Neuron (in vitro differentiated cells): ENCODE data around the gene LPP.

Experiments
- H2AFZ ChIP-seq: one replicate; pipeline ENCODE4 v1.6.1; 2013; ENCODE audit warnings: low read depth, mild to moderate bottlenecking, inconsistent platforms, low read length, moderate library complexity
- H3K27me3 ChIP-seq: one replicate; pipeline ENCODE4 v1.6.1; 2013; ENCODE audit warnings: low read length; ENCODE audit not compliant: insufficient read depth
- H3K36me3 ChIP-seq: one replicate; pipeline ENCODE4 v1.6.1; 2013; ENCODE audit warnings: low read length; ENCODE audit not compliant: insufficient read depth
- H3K4me1 ChIP-seq: one replicate; pipeline ENCODE4 v1.6.1; 2013; ENCODE audit warnings: low read length; ENCODE audit not compliant: insufficient read depth
- H3K4me3 ChIP-seq: 2 replicates; pipeline ENCODE4 v1.5.1; 2013; ENCODE audit warnings: mild to moderate bottlenecking, low read length, moderate library complexity
- H3K9me3 ChIP-seq: one replicate; pipeline ENCODE4 v1.6.1; 2013; ENCODE audit warnings: low read length

The LPP gene

GRCh38 chr3:188761439-188761838 lies 607.5 kb downstream of the LPP start:
- H3K4me1 ChIP-seq, result no peaks in the 10 kb centered on the region
- no peak overlapping the region for H2AFZ ChIP-seq
- H3K27me3 ChIP-seq, result no peaks in the 10 kb centered on the region
- no peaks in the 10 kb centered on the region for H3K9me3 ChIP-seq
- no peaks in the 10 kb centered on the region for H3K36me3 ChIP-seq
- no peak overlapping the region for H3K4me3 ChIP-seq

- no peaks in the 10 kb centered on the region for H3K9me3 ChIP-seq
- H3K36me3 ChIP-seq, result no peaks in the 10 kb centered on the region
- H3K4me3 ChIP-seq, result no peak overlapping the region
- no peaks in the 10 kb centered on the region for H3K27me3 ChIP-seq
- H3K4me1 ChIP-seq, result no peaks in the 10 kb centered on the region
- H2AFZ ChIP-seq, result no peak overlapping the region
Measured at GRCh38 chr3:188761964-188762363, 608.0 kb downstream of the LPP start.

DNA sequence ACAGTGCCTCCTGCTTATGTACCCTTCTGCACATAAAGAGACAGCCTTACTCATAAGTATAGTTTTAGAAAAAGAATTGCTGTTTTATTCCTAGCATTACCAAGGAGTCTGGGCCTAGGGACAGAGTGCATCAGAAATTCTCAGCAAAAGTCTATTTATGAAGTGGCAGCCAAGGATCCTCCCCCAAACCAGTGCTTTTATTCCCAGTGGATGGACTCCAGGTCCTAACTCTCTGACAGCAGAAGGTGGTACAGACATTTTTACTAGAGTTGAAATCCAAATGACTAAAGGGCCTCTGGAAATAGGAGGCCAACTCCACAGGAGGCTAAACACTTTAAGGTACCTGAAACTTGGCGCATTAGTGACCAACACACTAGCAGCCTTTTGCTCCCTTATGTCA lies 610.7 kb downstream of the LPP start:
- Histone ChIP-seq H3K4me1 (peaks cover 4% of the 10 kb centered on the region), H3K4me3 (no peak overlapping the region), H2AFZ (no peak overlapping the region), H3K36me3 (no peaks in the 10 kb centered on the region), H3K27me3 (no peaks in the 10 kb centered on the region), H3K9me3 (no peaks in the 10 kb centered on the region)

- H3K9me3 ChIP-seq, result no peaks in the 10 kb centered on the region
- H3K4me3 ChIP-seq, result no peak overlapping the region
- H2AFZ ChIP-seq, result no peak overlapping the region
- H3K36me3 ChIP-seq, result no peaks in the 10 kb centered on the region
- H3K4me1 ChIP-seq, result peaks cover 4% of the 10 kb centered on the region
- no peaks in the 10 kb centered on the region for H3K27me3 ChIP-seq
Measured at GRCh38 chr3:188769831-188770230, 615.9 kb downstream of the LPP start.

- H3K4me1 ChIP-seq, result peaks cover 4% of the 10 kb centered on the region
- no peaks in the 10 kb centered on the region for H3K36me3 ChIP-seq
- H3K9me3 ChIP-seq, result no peaks in the 10 kb centered on the region
- H2AFZ ChIP-seq, result no peak overlapping the region
- no peaks in the 10 kb centered on the region for H3K27me3 ChIP-seq
- no peak overlapping the region for H3K4me3 ChIP-seq
Measured at GRCh38 chr3:188772886-188773285, 618.9 kb downstream of the LPP start.

DNA sequence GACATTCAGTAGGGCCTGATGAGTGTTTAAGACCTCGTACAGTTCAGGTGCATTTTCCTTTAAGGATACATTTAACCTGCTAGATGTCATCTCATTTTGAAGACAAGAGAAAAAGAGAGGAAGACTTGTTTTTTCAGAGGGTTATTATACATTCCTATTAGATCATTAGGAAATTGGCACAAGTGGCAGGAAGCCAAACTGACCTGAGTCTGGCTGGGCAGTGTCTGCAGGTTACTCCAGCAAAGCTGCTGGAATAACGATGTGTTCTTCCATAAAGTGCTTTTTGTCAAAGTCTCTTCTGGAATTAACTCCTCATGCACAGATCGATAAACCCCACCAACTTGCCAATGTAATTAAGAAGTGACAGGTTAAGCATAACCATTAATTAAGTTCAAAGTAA lies 621.5 kb downstream of the LPP start:
- no peaks in the 10 kb centered on the region for H3K27me3 ChIP-seq
- no peak overlapping the region for H2AFZ ChIP-seq
- H3K9me3 ChIP-seq, result no peaks in the 10 kb centered on the region
- H3K4me3 ChIP-seq, result no peak overlapping the region
- H3K36me3 ChIP-seq, result no peaks in the 10 kb centered on the region
- H3K4me1 ChIP-seq, result no peaks in the 10 kb centered on the region

GRCh38 chr3:188776447-188776846 lies 622.5 kb downstream of the LPP start:
- H3K4me3 ChIP-seq, result no peak overlapping the region
- H3K36me3 ChIP-seq, result no peaks in the 10 kb centered on the region
- no peaks in the 10 kb centered on the region for H3K4me1 ChIP-seq
- H3K27me3 ChIP-seq, result no peaks in the 10 kb centered on the region
- H2AFZ ChIP-seq, result no peak overlapping the region
- no peaks in the 10 kb centered on the region for H3K9me3 ChIP-seq

DNA sequence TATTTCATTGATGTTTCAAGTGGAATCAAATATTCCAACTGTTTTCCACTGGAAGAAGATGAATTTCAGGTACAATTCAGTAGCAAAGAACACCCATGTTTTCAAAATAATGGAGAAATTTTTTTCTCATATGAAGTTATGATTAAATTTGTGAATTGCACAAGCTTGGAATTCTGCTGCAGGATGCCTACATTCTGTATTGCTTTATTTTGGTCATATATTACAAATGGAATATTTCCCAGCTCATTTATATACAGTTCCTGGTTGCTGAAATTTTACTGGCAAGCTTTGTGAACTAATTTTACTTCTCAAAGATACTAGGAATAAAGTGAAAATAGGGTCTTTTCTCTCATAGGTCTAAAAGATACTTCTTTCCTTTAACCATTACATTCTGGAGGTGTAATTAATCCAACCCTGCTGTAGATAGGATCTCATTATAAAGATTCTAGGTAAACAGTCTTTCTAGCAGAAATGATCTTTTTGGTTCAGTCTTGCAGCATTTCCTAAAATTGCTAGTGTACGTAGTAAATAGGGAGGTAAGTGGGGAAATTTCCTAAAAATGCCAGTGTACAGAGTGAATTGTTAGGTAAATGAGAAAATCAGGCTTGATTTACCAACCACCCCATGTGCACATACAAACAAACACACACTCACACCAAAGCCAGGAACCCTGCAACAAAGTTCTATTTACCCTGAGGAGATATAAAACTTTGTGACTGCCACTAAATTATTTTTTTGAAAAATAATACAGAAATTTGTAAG lies 624.3 kb downstream of the LPP start:
- H3K36me3 ChIP-seq, result no peaks in the 10 kb centered on the region
- H2AFZ ChIP-seq, result no peak overlapping the region
- H3K9me3 ChIP-seq, result no peaks in the 10 kb centered on the region
- H3K4me1 ChIP-seq, result peaks cover 7% of the 10 kb centered on the region
- no peaks in the 10 kb centered on the region for H3K27me3 ChIP-seq
- H3K4me3 ChIP-seq, result no peak overlapping the region

- H3K36me3 ChIP-seq, result no peaks in the 10 kb centered on the region
- no peak overlapping the region for H3K4me3 ChIP-seq
- H3K4me1 ChIP-seq, result peaks cover 7% of the 10 kb centered on the region
- no peak overlapping the region for H2AFZ ChIP-seq
- no peaks in the 10 kb centered on the region for H3K9me3 ChIP-seq
- H3K27me3 ChIP-seq, result no peaks in the 10 kb centered on the region
Measured at GRCh38 chr3:188779281-188779980, 625.5 kb downstream of the LPP start.

DNA sequence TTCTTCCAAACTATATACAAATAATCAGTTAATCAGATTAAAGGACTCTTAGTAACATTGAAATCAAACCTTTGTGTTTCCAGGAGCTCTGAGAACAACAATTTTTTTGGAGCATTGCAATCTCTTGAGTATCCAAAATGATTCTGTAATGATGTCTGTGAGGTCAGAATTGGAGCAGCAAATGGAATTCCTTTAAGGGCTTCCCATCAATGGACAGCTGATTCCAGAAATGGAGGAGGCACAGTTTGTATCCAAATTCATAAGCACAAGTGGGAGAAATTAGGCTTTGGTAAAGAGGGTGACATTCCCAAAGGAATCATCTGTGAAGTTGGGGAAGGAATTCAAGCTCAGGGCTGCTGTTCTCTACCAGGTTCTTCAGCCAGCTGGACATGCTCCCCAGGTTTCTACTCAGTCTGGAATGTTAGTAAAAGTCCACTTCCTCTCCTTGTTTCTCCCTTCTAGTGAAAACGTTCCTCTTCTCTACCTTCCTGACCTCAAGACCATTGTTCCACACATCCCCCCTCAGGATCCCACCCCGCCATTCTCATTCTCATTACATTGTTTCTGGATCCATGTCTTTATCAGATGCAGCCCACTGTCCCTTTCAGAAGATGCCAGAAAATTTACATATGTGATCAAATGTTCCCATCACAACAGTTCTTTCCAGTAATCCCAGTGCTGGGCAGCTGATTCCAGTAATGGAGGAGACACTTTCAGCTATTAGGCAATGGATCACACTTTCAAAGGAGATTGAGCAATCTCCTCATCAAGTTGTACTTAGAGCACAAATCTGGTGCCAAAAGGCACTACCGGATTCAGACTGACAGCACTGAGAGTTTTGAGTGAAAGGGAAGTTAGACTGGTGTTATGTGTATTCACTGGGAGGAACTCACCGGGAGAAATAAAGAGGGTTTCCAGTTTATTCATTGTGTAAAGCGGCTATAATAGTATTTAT lies 626.5 kb downstream of the LPP start:
- peaks cover 7% of the 10 kb centered on the region for H3K4me1 ChIP-seq
- H3K9me3 ChIP-seq, result no peaks in the 10 kb centered on the region
- H2AFZ ChIP-seq, result no peak overlapping the region
- no peaks in the 10 kb centered on the region for H3K27me3 ChIP-seq
- no peaks in the 10 kb centered on the region for H3K36me3 ChIP-seq
- no peak overlapping the region for H3K4me3 ChIP-seq

DNA sequence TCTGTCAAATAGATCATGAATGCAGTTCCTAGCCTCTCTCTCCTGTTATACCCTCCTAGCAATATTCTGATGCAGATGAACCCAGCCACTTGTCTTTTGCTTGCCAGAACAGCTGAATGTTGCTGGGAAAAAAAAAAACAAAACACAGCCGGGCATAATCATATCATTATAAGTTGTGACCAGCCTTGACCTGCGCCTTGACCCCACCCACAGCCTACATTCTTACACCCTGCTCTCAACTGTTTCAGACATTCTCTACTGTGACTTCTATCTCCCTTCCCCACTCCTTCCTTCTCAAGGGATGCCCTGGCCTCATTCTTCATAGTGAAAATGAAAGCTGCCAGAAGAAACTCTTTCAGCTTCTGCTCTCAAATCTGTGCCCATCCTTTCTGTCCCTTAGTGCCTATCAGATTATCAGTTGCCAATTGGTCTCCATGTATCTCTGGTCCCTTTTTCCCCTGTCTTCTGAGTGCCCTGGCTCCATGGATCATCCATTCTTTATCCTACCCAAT lies 628.7 kb downstream of the LPP start:
- Histone ChIP-seq H3K27me3 (no peaks in the 10 kb centered on the region), H3K4me3 (no peak overlapping the region), H3K4me1 (peaks cover 7% of the 10 kb centered on the region), H2AFZ (no peak overlapping the region), H3K36me3 (no peaks in the 10 kb centered on the region), H3K9me3 (no peaks in the 10 kb centered on the region)

DNA sequence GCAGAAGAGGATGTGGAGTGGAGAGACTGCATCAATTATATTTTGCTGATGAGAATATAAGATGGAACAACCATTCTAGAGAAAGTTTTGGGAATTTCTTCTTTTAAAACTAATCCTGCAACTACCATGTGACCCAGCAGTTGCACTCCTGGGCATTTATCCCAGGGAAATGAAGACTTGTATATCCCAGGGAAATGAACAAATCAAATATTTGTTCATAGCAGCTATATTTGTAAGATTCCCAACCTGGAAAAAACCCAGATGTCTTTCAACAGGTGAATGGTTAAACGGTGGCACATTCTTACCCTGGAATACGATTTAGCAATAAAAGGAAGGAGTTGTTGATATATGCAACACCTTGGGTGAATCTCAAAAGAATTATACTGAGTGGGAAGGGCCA lies 632.5 kb downstream of the LPP start:
- Histone ChIP-seq H3K4me1 (peaks cover 10% of the 10 kb centered on the region), H3K27me3 (no peaks in the 10 kb centered on the region), H2AFZ (no peak overlapping the region), H3K4me3 (no peak overlapping the region), H3K9me3 (no peaks in the 10 kb centered on the region), H3K36me3 (no peaks in the 10 kb centered on the region)

DNA sequence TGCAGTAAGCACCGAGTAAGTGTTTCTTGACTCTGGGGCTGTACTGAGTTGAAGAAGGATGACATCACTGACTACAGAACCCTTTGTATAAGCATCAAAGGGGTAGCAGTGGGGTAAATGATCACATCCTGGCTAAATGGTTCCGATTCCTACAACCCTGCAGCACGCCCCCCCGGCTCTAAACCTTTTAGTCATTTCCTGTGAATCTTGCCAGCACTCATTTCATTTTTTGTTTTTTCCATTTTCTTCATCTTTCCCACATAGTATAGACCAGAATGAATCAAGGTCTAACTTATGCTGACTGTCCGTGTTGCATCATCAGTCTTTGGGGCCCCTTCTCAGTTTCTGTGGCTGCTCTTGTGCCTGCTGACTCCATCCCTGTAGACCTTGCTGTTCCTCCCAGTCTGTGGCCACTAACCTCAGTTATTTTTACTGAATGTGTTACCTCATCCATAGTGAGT lies 634.7 kb downstream of the LPP start:
- peaks cover 3% of the 10 kb centered on the region for H3K4me1 ChIP-seq
- H3K27me3 ChIP-seq, result no peaks in the 10 kb centered on the region
- H2AFZ ChIP-seq, result no peak overlapping the region
- H3K9me3 ChIP-seq, result no peaks in the 10 kb centered on the region
- H3K4me3 ChIP-seq, result no peak overlapping the region
- no peaks in the 10 kb centered on the region for H3K36me3 ChIP-seq
